Keratinocyte (primary cell): Measurements from ENCODE around the gene CKAP4. TPM values are rescaled to one million over a fixed set of nuclear protein-coding genes. Genes with fewer than 3 reads are reported as not detected.

Experiments
- DNase-seq: peaks from one replicate; pipeline ENCODE4 v3.0.0-alpha.2; 2011; ENCODE audit warnings: low read depth, missing footprints, low spot score
- FAIRE-seq: peaks from 2 replicates; lab custom pipeline; 2011; peaks lifted over from hg19 to GRCh38; lab: Jason Lieb, UNC
- H2AFZ ChIP-seq: 2 replicates; pipeline ENCODE4 v1.6.0; 2012; ENCODE audit warnings: low read length, control low read depth, inconsistent platforms; ENCODE audit not compliant: control insufficient read depth
- H3K27ac ChIP-seq: 2 replicates; pipeline ENCODE4 v1.5.1; 2011; ENCODE audit warnings: low read length; ENCODE audit not compliant: control insufficient read depth, insufficient read depth
- H3K27me3 ChIP-seq: 3 replicates; pipeline ENCODE4 v1.6.0; 2011; ENCODE audit warnings: low read length; ENCODE audit not compliant: control insufficient read depth, insufficient read depth; ENCODE audit errors: extremely low read depth
- H3K36me3 ChIP-seq, 2 experiments: 2 replicates in 1 of 2; 3 replicates in 1 of 2; pipeline ENCODE4 v1.5.1; 2011; ENCODE audit warnings: low read length in 2 of 2, mild to moderate bottlenecking in 1 of 2; ENCODE audit not compliant: control insufficient read depth in 2 of 2, insufficient read depth in 2 of 2; ENCODE audit errors: extremely low read depth in 1 of 2
- H3K4me1 ChIP-seq: 3 replicates; pipeline ENCODE4 v1.5.1; 2011; ENCODE audit warnings: low read length; ENCODE audit not compliant: control insufficient read depth, insufficient read depth; ENCODE audit errors: extremely low read depth
- H3K4me2 ChIP-seq: 3 replicates; pipeline ENCODE4 v1.6.0; 2011; ENCODE audit warnings: low read depth, low read length; ENCODE audit not compliant: control insufficient read depth, insufficient read depth; ENCODE audit errors: extremely low read depth
- H3K4me3 ChIP-seq, 3 experiments: fragments of 200-600 bp in 1 of 3; sonication (generic) in 1 of 3; 2 replicates in 2 of 3; 3 replicates in 1 of 3; pipeline ENCODE4 v1.5.1; 2011 to 2016; ENCODE audit warnings: low read length in 3 of 3, mild to moderate bottlenecking in 3 of 3, control low read depth in 2 of 3, inconsistent platforms in 1 of 3, low read depth in 1 of 3, mixed read lengths in 1 of 3, mixed run types in 1 of 3, moderate library complexity in 1 of 3; ENCODE audit not compliant: control insufficient read depth in 2 of 3, insufficient read depth in 2 of 3; ENCODE audit errors: extremely low read depth in 1 of 3
- H3K79me2 ChIP-seq: 2 replicates; pipeline ENCODE4 v1.6.0; 2012; ENCODE audit warnings: low read length; ENCODE audit not compliant: control insufficient read depth, insufficient read depth
- H3K9ac ChIP-seq: 3 replicates; pipeline ENCODE4 v1.6.0; 2011; ENCODE audit warnings: low read length; ENCODE audit not compliant: control insufficient read depth, insufficient read depth; ENCODE audit errors: extremely low read depth
- H3K9me1 ChIP-seq: 3 replicates; pipeline ENCODE4 v1.6.0; 2011; ENCODE audit warnings: low read length; ENCODE audit not compliant: control insufficient read depth, insufficient read depth; ENCODE audit errors: extremely low read depth
- H3K9me3 ChIP-seq: 2 replicates; pipeline ENCODE4 v1.5.1; 2012; ENCODE audit warnings: low read depth, low read length; ENCODE audit not compliant: control insufficient read depth
- H4K20me1 ChIP-seq: 3 replicates; pipeline ENCODE4 v1.6.0; 2011; ENCODE audit warnings: low read length; ENCODE audit not compliant: control insufficient read depth, insufficient read depth; ENCODE audit errors: extremely low read depth
- EZH2 ChIP-seq: IDR thresholded peaks from one replicate; pipeline ENCODE4 v1.6.1; 2012; ENCODE audit warnings: inconsistent platforms, mild to moderate bottlenecking, low read length, moderate library complexity
- dilution Hi-C: fragments of 300-500 bp; cut with MboI; formaldehyde crosslinking; loops from one replicate; pipeline ENCODE4 v1.7.0; 2020; ENCODE audit warnings: low sequenced_read_pairs; ENCODE audit not compliant: extremely low pct_ligation_motif_present
- polyA plus RNA-seq, 5 experiments: library from polyadenylated mRNA; depleted of rRNA in 3 of 5; stranded (reverse) in 3 of 5; stranded (forward) in 1 of 5; unstranded in 1 of 5; fragments of >200 nt; gene quantifications; 1 replicate in 1 of 5; 2 replicates in 3 of 5; 3 replicates in 1 of 5; pipeline versions ENCODE4 v1.2.1 to v1.2.3, GENCODE V29; 2011 to 2012; ENCODE audit warnings: missing spikeins in 2 of 5, low read depth in 1 of 5, low replicate concordance in 1 of 5
- TF ChIP-seq, protein P1 (sequence below), 3 experiments: IDR thresholded peaks in 1 of 3; conservative IDR thresholded peaks in 1 of 3; optimal IDR thresholded peaks in 1 of 3; 2 replicates in 2 of 3; 3 replicates in 1 of 3; pipeline versions ENCODE3 to v1.5.1; 2011; ENCODE audit warnings: low read length in 3 of 3, mild to moderate bottlenecking in 3 of 3, moderate library complexity in 2 of 3, control low read depth in 1 of 3, inconsistent platforms in 1 of 3; ENCODE audit not compliant: insufficient read depth in 2 of 3; ENCODE audit errors: extremely low read depth in 1 of 3

CKAP4 gene
- polyA plus RNA-seq, 1 donor (not counting 4 experiments of a cell fraction or from before 2014, with no cell fraction given) = 84.5 TPM

DNA sequence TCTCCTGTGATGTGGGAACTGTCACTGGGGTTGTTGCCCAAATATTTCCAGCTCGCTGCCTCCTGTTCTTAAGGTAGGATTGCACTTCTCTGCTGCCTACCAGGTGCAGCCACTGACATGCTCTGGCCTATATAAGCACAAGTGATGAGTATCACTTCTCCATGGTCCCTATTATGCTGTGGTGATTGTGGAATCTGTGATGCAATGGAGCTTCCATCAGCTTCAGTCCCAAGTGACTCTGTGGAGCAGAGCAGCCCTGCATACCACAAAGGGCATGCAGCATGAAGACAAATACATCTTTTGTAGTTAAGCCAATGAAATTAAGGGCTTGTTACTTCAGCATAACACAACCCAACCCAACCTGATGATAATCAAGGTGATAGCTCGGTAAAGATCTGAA is 43.5 kb downstream of the CKAP4 start:
- no peak overlapping the region for H3K4me2 ChIP-seq
- H3K27ac ChIP-seq = no peak overlapping the region
- H4K20me1 ChIP-seq = no peaks in the 10 kb centered on the region
- H3K4me3 ChIP-seq = no peak overlapping the region
- no peaks in the 10 kb centered on the region for H3K79me2 ChIP-seq
- no peak overlapping the region for H3K9ac ChIP-seq
- DNase-seq = no peak
- H3K4me1 ChIP-seq = no peaks in the 10 kb centered on the region
- H3K36me3 ChIP-seq = no peaks in the 10 kb centered on the region
- no peaks in the 10 kb centered on the region for H3K27me3 ChIP-seq
- TF ChIP-seq EZH2 = no peak
- TF ChIP-seq, protein P1, sequence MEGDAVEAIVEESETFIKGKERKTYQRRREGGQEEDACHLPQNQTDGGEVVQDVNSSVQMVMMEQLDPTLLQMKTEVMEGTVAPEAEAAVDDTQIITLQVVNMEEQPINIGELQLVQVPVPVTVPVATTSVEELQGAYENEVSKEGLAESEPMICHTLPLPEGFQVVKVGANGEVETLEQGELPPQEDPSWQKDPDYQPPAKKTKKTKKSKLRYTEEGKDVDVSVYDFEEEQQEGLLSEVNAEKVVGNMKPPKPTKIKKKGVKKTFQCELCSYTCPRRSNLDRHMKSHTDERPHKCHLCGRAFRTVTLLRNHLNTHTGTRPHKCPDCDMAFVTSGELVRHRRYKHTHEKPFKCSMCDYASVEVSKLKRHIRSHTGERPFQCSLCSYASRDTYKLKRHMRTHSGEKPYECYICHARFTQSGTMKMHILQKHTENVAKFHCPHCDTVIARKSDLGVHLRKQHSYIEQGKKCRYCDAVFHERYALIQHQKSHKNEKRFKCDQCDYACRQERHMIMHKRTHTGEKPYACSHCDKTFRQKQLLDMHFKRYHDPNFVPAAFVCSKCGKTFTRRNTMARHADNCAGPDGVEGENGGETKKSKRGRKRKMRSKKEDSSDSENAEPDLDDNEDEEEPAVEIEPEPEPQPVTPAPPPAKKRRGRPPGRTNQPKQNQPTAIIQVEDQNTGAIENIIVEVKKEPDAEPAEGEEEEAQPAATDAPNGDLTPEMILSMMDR (optimal IDR thresholded peaks at IDR 0.05 in 1 of 3, IDR thresholded peaks at IDR 0.05 in 1 of 3, conservative IDR thresholded peaks at IDR 0.05 in 1 of 3; ENCODE audit: extremely low read depth in 1 of 3, insufficient read depth in 2 of 3, low read length in 3 of 3) = no peak
- no peak overlapping the region for H2AFZ ChIP-seq
- no peaks in the 10 kb centered on the region for H3K9me1 ChIP-seq
- dilution Hi-C loops = no loop called here
- no peak for FAIRE-seq
- H3K9me3 ChIP-seq = no peaks in the 10 kb centered on the region

DNA sequence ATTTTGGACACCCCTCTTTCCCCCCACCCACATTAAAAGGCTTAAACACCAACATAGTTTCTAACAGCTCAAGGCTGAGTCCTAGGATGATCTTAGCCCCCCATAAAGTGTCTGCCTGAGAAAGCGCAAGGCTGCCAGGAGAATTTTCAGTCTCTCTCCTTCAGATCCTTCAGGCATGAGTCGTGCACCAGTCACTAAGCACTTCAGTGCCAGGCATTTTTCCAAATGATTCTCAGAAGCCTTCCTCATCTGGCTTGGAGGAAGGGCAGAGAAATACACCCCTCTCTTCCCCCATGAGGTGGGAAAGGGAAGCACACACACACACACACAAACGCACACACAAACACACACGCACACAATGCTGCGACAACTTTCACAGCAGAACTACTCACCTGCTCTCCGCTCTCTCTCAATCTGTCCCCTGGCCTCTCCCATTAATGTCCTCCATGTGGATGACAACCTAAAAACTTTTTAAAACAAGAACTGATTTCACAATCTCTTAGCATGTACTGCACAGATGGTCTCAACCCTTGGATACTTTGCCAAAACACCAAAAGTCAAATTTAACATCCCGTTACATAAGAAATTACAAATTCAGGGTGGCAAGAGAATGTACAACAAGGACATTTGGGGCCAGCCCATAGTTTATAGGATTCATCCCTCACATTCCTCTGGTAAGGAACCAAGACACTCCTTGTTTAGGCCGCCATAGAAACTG is 49.8 kb downstream of the CKAP4 start:
- FAIRE-seq = no peak
- Histone ChIP-seq H2AFZ (no peak overlapping the region), H3K27ac (no peak overlapping the region), H3K9me3 (no peaks in the 10 kb centered on the region), H3K9ac (no peak overlapping the region), H3K9me1 (no peaks in the 10 kb centered on the region), H3K4me2 (no peak overlapping the region), H3K27me3 (peaks cover 8% of the 10 kb centered on the region), H3K4me1 (no peaks in the 10 kb centered on the region), H3K4me3 (no peak overlapping the region), H4K20me1 (no peaks in the 10 kb centered on the region), H3K79me2 (no peaks in the 10 kb centered on the region), H3K36me3 (no peaks in the 10 kb centered on the region)
- TF ChIP-seq, protein P1 (optimal IDR thresholded peaks at IDR 0.05 in 1 of 3, IDR thresholded peaks at IDR 0.05 in 1 of 3, conservative IDR thresholded peaks at IDR 0.05 in 1 of 3; ENCODE audit: extremely low read depth in 1 of 3, insufficient read depth in 2 of 3, low read length in 3 of 3) = no peak
- no peak for TF ChIP-seq EZH2
- no peak for DNase-seq
- dilution Hi-C loops = no loop called here
